Stimulated activated CD8-positive, alpha-beta memory T cell treated with anti-CD3 and anti-CD28 coated beads, Interleukin-12 subunit alpha, Interleukin-12 subunit beta, amount 100 ng/mL, for 24 hours (primary cell): ENCODE measurements around the gene TUT4.

Experiments
- DNase-seq: peaks from one replicate; pipeline ENCODE4 v3.0.0-alpha.2; 2020; ENCODE audit errors: extremely low read depth

The TUT4 gene

DNA sequence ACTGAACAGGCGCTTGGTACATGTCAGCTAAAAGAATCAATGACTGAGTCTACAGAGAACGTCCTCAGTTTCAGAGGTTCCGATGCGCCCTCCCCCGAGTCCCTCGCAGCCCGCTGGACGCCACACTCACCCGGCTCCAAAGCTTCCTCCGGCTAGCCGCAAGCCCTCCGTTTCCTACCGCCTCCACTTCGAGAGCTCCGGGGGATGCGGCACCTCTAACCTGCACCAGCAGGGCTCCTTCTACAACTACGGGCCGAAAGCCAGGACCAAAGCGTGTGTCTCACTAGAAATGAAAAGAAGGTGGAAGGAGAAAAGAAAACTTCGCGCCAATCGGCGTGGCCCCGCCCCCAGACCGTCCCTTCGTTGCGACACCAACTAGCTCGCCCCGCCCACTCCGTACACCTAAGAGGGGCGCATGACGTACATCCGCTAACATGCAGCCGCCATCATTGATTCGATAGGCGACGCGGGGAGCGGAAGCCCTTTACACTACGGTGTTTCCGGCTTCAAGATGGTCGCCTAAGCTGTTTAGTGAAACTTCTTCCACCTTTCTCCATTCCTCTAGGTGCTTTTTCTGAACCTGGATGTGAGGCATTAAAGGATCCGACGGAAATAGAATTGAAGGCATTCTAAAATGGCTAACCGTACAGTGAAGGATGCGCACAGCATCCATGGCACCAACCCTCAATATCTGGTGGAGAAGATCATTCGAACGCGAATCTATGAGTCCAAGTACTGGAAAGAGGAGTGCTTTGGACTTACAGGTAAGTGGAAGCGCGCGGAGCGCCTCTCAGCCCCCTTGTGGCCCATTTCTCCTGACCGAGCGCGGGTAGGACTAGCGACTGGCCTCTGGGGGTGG, 148.5 kb downstream of the TUT4 start, which contains the start of the genes ORC1 and PRPF38A:
TSS of gene ORC1 (minus strand) at position 308 of the 859 bp plus-strand sequence. CDS start 2,200 bp downstream, outside the sequence.
TSS of gene PRPF38A (plus strand) at position 487 of the 859 bp plus-strand sequence. CDS start at position 635, 148 bp downstream.
- DNase-seq = peak; percentile 96

- DNase-seq = peak; percentile 16
Measured at GRCh38 chr1:52403566-52404115, 149.3 kb downstream of the TUT4 start.

DNA sequence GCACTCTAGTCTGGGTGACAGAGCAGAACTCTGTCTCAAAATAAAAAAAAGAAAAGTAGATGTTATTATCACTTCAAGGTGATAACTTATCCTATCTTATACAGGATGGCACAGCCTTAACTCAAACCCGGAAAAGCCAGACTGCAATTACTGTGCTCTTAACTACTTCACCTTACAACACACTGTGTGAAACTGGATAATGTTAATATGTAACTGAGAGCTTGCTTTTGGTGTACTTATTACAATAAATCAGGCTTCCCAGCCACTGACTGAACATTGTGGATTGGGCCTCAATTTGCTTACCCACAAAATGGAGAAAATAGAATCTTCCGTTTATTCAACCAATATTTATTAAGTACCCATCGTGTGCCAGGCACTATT, 150.0 kb downstream of the TUT4 start:
- no peak for DNase-seq

GRCh38 chr1:52400131-52400530, 152.8 kb downstream of the TUT4 start:
- DNase-seq = no peak

GRCh38 chr1:52399629-52400028, 153.3 kb downstream of the TUT4 start:
- no peak for DNase-seq

GRCh38 chr1:52393174-52393573, 159.7 kb downstream of the TUT4 start:
- no peak for DNase-seq

GRCh38 chr1:52386458-52386857, 166.4 kb downstream of the TUT4 start:
- no peak for DNase-seq

GRCh38 chr1:52385376-52385775, 167.5 kb downstream of the TUT4 start:
- no peak for DNase-seq
